ENCODE results near the gene BTBD19.
"Not testable (repeated sequence)": the region's sequence is repeated elsewhere in the genome, so short reads cannot be mapped to it uniquely, and the experiment has no call there.

The BTBD19 gene

DNA sequence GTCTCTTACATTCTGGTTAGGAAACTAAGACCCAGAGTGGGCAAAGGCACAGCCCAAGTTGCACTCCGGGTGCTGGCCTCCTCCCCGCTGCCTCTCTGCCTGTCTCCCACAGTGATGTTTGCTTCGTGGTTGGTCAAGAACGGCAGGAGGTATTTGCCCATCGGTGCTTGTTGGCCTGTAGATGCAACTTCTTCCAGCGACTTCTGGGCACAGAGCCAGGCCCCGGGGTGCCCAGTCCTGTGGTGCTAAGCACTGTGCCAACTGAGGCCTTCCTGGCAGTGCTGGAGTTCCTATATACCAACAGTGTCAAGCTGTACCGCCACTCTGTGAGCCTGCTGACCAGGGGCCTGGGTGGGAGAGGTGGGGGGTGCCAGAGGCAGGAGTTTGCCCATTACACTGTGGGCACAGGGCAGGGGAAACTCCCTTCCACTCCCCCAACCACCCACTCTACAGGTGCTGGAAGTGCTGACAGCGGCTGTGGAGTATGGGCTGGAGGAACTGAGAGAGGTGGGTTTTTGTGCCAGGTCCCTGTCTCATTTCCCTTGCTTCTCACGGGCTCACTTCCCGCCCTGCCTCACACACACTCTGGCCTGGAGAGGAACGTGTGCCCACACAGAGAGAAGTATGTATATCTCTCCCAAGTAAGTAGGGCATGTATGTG, 1.9 kb downstream of the BTBD19 start:
- no peak for DNase-seq

GRCh38 chr1:44810762-44811105, 2.4 kb downstream of the BTBD19 start:
- not testable (repeated sequence) for DNase-seq

DNA sequence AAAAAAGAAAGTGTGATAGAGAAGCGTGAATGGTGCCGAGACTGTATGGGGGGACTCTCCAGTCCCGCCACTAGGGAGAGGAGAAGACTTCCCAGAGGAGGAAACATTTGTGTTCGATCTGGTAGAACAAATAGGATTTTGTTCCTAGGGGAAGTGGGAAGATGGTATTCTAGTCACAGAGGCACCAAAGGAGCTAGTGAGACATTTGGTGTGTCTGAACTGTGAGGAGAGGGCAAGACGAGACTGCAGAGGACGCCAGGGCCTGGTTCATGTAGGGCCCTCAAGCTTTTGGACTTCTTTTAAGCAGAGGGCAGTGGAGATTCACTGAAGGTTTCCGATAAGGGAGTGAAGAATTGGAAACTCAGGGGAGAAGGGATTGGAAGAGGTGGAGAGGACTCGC, 2.9 kb downstream of the BTBD19 start:
- no peak for DNase-seq

DNA sequence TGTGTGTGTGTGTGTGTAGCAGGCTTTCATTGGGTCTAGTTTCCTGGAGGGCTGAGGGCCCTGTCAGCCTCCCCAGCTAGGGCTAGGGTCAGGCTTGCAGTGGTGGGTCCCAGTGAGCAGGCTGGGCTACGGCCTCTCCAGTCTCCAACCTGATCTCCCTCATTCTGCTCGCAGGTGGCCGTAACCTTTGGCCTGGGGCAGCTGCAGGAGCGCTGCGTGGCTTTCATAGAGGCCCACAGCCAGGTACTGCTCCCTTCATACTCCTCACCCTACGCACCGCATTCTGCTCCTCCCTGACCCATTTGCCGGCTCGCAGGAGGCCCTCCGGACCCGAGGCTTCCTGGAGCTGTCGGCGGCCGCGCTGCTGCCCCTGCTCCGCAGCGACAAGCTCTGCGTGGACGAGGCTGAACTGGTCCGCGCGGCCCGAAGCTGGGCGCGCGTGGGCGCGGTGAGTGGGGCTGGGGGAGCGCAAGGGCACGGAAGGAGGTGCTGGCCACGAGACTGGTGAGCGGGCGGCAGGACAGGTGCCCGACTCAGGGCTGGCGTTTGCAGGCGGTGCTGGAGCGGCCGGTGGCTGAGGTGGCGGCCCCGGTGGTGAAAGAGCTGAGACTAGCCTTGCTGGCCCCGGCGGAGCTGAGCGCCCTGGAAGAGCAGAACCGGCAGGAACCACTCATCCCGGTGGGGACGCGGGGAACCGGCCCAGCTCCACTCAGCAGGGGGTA, 4.7 kb downstream of the BTBD19 start:
- no peak for DNase-seq

GRCh38 chr1:44815926-44816325, 7.6 kb downstream of the BTBD19 start:
- not testable (repeated sequence) for DNase-seq

DNA sequence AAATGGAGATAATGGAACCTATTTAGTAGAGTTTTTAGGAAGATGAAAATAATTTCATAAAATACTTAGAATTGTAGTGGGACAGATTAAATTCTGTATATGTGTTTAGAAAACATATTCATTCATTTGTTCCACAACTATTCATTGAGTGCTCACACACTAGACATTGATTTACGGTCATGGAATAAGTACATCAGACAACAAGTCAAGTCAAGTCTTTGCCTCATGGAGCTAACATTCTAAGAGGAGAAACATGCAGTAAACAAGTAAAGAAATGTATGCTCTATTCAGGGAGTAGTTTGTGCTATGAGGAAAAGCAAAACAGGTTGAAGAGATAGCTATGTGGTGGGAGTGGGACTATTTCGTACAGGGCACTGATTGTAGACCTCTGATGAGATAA, 9.0 kb downstream of the BTBD19 start:
- DNase-seq = no peak

GRCh38 chr1:44817771-44818495, 9.6 kb downstream of the BTBD19 start:
- no peak for DNase-seq

DNA sequence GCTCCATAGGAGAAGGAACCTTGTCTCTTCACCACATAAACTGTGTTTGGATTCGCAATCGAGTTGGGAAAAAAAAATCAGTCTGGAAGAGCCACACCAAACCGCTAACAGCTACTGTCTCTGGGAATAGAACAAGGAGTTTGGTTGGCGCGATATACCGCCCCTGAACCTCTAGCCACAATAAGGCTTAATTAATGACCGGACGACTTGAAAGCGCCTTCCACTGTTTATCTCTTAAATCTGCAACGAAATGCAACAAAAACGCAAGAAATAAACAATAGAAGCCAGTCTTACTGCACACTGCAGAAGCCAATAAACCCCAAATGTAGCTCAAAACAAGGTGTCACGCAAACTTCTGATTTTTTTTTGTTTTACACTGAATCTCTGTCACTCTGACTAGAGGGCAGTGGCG, 10.9 kb downstream of the BTBD19 start:
- no peak for DNase-seq

DNA sequence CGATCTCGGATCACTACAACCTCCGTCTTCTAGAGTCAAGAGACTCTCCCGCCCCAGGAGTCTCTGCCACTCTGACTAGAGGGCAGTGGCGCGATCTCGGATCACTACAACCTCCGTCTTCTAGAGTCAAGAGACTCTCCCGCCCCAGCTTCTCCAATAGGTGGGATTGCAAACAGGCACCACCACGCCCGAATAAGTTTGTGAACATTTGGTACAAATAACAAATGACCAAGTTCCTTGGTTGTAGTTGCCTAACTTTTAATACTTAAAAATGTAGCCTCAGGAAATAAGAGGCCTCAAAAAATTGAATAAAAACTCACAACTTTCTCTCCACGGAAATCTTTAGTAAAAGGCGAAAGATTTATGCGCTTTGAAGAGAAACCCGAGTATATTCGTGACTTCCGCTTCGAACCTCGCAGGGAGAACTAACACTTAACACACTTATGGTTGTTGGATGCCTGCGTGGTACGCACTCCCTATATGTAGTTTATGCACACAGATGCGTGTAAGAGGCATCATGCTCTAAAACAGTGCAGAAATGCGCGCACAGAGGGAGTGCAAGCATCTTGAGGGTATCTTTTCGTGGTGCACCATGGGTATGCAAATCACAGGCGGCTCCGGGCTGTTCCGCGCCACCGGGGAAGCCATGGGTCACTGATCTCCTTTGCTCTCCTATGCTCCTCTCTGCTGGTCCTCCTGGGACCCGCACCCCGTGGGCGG, 11.4 kb downstream of the BTBD19 start:
- DNase-seq = peak; percentile 71

DNA sequence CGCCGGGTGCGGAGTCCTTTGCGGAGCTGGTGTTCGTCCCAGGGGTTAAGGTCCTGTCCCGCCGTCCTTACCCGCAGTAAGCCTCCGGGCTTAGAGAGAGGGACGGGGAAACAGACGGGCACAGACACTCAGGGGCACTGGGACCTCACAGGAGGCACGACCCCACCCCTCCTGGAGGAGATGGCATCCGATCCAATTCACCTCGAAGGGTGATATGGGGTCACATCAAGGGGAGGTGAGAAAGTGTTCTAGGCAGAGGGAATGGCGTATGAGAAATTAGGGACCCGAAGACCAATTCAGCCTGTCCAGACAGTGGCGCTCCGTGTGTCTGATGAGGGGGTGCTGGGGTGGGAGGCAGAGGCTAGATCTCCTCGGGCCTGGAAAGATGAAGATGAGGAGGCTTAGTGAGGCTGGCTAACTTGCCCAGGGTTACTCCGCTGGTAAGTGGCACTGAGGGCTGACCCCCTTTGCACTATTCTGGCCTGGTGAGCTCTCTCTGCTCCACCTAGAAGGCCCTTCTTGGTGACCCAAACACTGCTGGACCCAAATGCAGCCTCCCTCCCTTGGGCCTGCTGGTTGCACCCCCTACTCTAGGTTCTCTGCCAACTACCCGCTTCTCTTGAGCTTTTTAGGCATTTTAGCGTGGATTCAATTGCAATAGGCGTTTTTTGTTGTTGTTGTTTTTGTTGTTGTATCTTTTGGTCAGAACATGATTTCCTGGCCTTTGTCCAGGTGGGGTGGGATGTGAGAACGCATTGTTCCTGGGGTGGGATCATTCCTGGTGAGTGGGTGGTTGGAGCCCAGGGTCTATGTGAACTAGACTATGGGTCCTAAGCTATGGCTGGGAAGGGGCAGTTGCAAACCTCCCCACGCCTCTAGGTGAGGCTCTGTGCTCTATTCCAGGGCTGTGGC, 12.3 kb downstream of the BTBD19 start:
- no peak for DNase-seq

- DNase-seq = no peak
Measured at GRCh38 chr1:44821240-44821715, 13.0 kb downstream of the BTBD19 start.

- no peak for DNase-seq
Measured at GRCh38 chr1:44822131-44822701, 13.9 kb downstream of the BTBD19 start.

- DNase-seq = no peak
Measured at GRCh38 chr1:44822981-44823451, 14.7 kb downstream of the BTBD19 start.

GRCh38 chr1:44824392-44824791, 16.1 kb downstream of the BTBD19 start:
- not testable (repeated sequence) for DNase-seq

GRCh38 chr1:44826375-44827196, 18.3 kb downstream of the BTBD19 start:
- DNase-seq = no peak

GRCh38 chr1:44827197-44828002, 19.1 kb downstream of the BTBD19 start:
- no peak for DNase-seq

DNA sequence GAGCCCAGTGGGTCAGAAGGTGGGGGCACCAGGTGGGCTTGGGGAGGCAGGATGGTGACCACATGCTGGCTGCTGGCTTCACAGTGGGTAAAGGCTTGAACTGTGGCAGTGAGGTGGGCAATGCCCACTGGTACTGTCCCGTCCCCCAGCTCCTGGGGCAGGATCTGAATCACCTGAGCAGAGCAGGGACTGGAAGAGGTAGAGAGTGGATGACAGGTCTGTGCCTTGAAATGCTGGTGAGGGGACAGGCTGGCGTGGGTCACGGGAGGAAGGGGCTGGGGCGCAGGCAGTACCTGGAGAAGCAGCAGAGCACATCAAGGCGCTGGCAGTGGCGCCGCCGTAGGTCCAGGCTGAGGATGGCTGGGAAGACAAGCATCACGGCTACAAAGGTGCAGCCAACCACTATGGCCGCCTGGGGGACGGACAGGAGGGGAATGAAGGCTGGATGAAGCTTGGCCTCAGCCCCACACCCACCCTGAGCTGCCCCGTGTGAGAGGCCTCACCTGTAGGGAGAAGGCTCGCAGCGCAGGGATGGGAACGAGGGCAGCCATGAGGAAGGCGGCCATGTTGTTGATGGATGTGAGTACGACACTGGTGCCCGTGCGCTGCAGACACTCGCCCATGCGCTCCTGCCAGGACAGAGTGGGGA, 19.8 kb downstream of the BTBD19 start:
- no peak for DNase-seq

DNA sequence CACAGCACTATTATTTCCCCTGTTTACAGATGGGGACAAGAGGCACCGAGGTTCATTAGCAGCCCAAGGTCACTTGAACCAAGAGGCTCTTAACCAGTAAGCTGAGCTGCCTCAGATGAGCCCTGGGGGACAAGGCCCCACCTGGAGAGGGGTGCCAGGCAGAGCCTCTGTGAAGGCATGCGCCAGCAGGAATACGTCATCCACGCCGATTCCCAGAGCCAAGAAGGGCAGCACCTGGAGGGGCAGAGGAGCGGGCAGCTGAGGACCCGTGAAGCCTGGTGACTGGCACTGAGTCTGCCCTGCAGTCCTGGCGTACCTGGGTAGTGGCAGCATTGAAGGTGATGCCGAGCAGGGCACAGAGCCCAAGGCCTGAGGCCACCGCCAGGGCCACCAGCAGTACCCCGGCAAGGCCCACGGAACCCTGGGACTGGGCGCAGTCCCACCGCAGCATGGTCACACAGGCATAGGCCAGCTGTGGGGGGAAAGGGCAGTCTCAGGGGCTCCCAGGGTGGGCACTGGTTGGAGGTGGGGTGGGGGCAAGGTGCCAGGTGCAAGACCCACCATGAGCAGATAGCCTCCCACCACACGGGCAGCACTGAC, 20.6 kb downstream of the BTBD19 start:
- no peak for DNase-seq
